Large intestine (tissue), 3 donors: ENCODE data around the gene GALC. TPM values are rescaled to one million over a fixed set of nuclear protein-coding genes. Genes with fewer than 3 reads are reported as not detected.
A peak's percentile ranks its signal among the peaks of the same experiment; 100 is the strongest.

Source experiments
- DNase-seq, 2 donors: peaks; one replicate each; pipeline versions ENCODE4 v3.0.0 to v3.0.0-alpha.2; 2013
- H3K27ac ChIP-seq: one replicate; pipeline ENCODE4 v1.5.1; 2013; ENCODE audit warnings: low read length
- H3K27me3 ChIP-seq: 2 replicates; pipeline ENCODE4 v1.6.1; 2013; ENCODE audit warnings: low read length; ENCODE audit not compliant: control insufficient read depth, insufficient read depth
- H3K36me3 ChIP-seq: 2 replicates; pipeline ENCODE4 v1.6.1; 2013; ENCODE audit warnings: low read length; ENCODE audit not compliant: control insufficient read depth, insufficient read depth
- H3K4me1 ChIP-seq: one replicate; pipeline ENCODE4 v1.6.1; 2013; ENCODE audit warnings: low read length; ENCODE audit not compliant: control insufficient read depth, insufficient read depth
- H3K4me3 ChIP-seq: one replicate; pipeline ENCODE4 v1.5.1; 2013; ENCODE audit warnings: low read length
- H3K9me3 ChIP-seq: one replicate; pipeline ENCODE4 v1.6.1; 2013; ENCODE audit warnings: mild to moderate bottlenecking, low read depth, low read length, moderate library complexity; ENCODE audit not compliant: control insufficient read depth
- WGBS: methylation state at CpG from one replicate; pipeline ENCODE4 v1.1.5; 2013; ENCODE audit warnings: low lambda C conversion rate; ENCODE audit not compliant: insufficient coverage; 5-methylcytosine and 5-hydroxymethylcytosine counted together
- polyA plus RNA-seq: library from polyadenylated mRNA; unstranded; fragments of 120-200 nt; gene quantifications from one replicate; pipeline ENCODE4 v1.2.1, GENCODE V29; 2013

Gene GALC
- polyA plus RNA-seq, 1 donor: 119 TPM

- H3K4me3 ChIP-seq: no peak overlapping the region
- no peaks in the 10 kb centered on the region for H3K27me3 ChIP-seq
- no peaks in the 10 kb centered on the region for H3K9me3 ChIP-seq
- no peak for DNase-seq
- H3K27ac ChIP-seq: no peak overlapping the region
- H3K4me1 ChIP-seq: no peaks in the 10 kb centered on the region
- H3K36me3 ChIP-seq: peaks cover 28% of the 10 kb centered on the region
- WGBS: 100% methylated on average over 3 of the region's 3 CpGs
Observed at GRCh38 chr14:87966816-87967215, 26.2 kb downstream of the GALC start.

DNA sequence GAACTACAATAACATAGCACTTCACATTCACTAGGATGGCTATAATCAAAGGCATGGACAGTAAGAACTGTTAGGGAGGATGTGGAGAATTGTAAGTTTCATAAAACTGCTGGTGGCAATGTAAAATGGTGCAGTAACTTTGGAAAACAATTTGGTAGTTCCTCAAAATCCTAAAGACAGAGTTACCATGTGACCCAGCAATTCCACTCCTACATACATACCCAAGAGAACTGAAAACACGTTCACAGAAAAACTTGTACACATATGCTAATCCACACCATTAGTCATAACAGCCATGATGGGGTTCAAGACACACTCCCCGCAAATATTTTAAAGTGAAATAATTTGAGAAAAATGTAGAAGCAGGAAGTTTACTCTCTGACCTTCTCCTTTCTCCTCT lies 31.7 kb downstream of the GALC start:
- H3K27me3 ChIP-seq: no peaks in the 10 kb centered on the region
- DNase-seq: no peak
- H3K9me3 ChIP-seq: no peaks in the 10 kb centered on the region
- no peaks in the 10 kb centered on the region for H3K4me1 ChIP-seq
- WGBS: 80% methylated on average over 1 of the region's 2 CpGs
- H3K27ac ChIP-seq: no peak overlapping the region
- peaks cover 37% of the 10 kb centered on the region for H3K36me3 ChIP-seq
- H3K4me3 ChIP-seq: no peak overlapping the region

DNA sequence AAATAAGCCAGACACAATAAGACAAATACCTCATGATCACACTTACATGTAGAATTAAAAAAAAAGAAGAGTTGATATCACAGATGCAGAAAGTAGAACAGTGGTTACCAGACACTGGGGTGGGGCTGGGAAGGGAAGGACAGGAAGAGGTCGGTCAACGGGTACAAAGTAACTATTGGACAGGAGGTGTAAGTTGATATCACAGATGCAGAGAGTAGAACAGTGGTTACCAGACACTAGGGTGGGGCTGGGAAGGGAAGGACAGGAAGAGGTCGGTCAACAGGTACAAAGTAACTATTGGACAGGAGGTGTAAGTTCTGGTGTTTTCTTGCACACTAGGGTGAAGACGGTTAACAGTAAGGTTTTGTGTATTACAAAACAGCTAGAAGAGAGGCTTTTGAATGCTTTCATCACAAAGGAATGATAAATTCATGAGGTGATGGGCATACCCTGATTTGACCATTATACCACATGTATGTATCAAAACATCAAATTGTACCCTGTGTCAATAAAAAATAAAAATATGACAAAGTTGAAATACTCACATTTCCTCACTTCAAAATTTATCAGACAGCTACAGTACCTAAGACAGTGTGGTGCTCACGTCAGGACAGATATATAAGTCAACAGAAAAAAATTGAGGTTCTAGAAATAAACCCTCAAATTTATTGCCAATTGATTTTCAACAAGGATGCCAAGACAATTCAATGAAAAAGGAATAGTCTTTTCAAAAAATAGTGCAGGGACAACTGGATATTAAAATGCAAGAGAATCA lies 32.8 kb downstream of the GALC start:
- WGBS: 100% methylated on average over 1 of the region's 5 CpGs

DNA sequence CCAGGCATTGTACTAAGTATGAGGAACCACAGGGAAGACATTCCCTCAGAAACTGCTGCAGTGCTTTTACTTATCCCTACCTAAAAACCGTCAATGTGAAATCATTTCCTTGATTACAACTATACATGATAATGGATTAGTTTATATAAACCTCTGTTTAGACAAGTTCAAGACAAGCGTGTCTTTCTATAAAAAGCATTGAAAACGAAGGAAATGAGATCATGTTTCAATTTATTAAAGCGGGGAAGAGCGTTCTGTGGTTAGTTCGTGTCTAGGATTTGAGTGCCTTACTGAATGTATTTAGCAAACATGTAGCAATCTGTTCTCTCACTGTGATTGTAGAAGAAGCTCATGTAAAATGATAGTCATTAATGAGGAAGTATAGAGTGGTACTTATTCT lies 37.5 kb downstream of the GALC start:
- H3K4me1 ChIP-seq: no peaks in the 10 kb centered on the region
- no peaks in the 10 kb centered on the region for H3K27me3 ChIP-seq
- no peaks in the 10 kb centered on the region for H3K9me3 ChIP-seq
- H3K36me3 ChIP-seq: peaks cover 31% of the 10 kb centered on the region
- H3K4me3 ChIP-seq: no peak overlapping the region
- no peak overlapping the region for H3K27ac ChIP-seq
- DNase-seq: no peak
- 95% methylated on average over 6 of the region's 6 CpGs for WGBS

More for the DNA sequence above, 32.8 kb downstream of the GALC start:
- H3K4me1 ChIP-seq: no peaks in the 10 kb centered on the region
- no peaks in the 10 kb centered on the region for H3K9me3 ChIP-seq
- DNase-seq: no peak
- H3K27ac ChIP-seq: no peak overlapping the region
- H3K4me3 ChIP-seq: no peak overlapping the region
- peaks cover 45% of the 10 kb centered on the region for H3K36me3 ChIP-seq
- H3K27me3 ChIP-seq: no peaks in the 10 kb centered on the region

DNA sequence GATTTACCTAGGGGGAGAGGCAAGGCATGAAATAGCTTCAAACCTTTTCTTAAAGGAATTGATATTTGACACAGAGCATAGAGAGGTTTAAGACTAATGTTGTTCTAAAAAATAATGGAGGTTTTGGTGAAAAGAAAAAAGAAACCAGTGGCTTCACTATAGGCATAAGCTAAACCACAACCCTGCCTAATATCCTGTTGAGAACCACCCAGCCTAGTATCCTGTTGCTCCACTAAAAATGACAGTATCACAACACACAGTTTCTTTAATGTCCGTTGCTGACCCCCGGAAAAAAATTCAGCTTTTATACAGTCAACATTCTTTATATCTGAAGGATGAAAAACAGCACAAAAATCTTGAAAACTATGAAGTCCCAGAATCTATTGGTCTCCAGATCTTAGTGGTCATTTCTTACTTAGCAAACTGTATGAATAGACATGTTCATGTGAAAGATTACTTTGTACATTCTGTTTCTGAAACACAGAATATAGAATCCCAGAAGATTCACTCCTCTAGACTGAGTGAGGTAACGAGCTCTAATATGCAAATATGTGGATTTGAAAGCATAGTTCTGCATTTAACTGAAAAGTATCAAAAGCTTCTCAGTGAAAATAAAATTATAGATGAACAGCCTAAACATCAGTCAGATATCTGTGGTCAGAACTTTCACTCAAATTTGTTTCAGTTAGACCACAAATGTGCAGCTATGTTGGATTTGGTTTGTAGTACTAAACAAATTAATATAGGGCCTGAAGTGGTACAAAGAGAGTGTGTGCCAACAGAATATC lies 40.5 kb downstream of the GALC start:
- WGBS: no CpG with 5 or more reads among the region's 3 CpGs
- H3K36me3 ChIP-seq: peaks cover 39% of the 10 kb centered on the region
- H3K27ac ChIP-seq: no peak overlapping the region
- H3K27me3 ChIP-seq: no peaks in the 10 kb centered on the region
- no peak for DNase-seq
- no peaks in the 10 kb centered on the region for H3K4me1 ChIP-seq
- no peaks in the 10 kb centered on the region for H3K9me3 ChIP-seq
- H3K4me3 ChIP-seq: no peak overlapping the region

DNA sequence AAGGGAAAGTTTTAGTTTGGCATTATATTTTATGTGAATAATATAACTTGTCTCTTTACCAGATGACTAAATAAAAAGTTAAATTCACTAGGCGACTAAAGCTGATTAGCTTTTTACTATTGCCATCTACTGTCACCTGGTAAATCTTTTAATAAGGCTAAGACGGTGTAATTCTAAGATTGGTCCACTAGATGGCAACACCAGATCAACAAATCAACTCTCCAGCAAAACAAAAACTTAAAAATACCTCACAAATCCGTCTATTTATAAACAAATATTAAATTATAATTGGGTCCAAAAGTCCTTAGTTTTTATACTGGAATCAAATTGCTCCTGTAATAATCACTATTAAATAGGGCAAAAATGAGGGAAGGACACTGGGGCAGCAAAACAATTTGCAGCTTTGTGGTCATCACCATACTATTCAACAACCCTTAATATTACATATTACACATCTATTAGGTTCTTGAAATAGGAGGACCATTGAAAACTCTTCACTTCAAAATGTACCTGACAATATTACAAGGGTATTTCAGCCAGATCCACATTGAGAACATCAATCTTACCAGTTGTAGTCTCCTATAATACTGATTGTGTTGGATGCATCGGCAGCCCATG lies 47.9 kb downstream of the GALC start:
- Histone ChIP-seq H3K4me1 (no peaks in the 10 kb centered on the region), H3K27ac (no peak overlapping the region), H3K27me3 (no peaks in the 10 kb centered on the region), H3K4me3 (no peak overlapping the region), H3K36me3 (peaks cover 69% of the 10 kb centered on the region), H3K9me3 (no peaks in the 10 kb centered on the region)
- peak in 1 of 2 donors; percentile 26 for DNase-seq
- WGBS: 40% methylated on average over 3 of the region's 4 CpGs

GRCh38 chr14:87940894-87941293 lies 52.1 kb downstream of the GALC start:
- WGBS: 100% methylated on average over 1 of the region's 2 CpGs
- Histone ChIP-seq H3K9me3 (no peaks in the 10 kb centered on the region), H3K27ac (no peak overlapping the region), H3K4me1 (no peaks in the 10 kb centered on the region), H3K4me3 (no peak overlapping the region), H3K36me3 (peaks cover 55% of the 10 kb centered on the region), H3K27me3 (no peaks in the 10 kb centered on the region)
- DNase-seq: no peak

DNA sequence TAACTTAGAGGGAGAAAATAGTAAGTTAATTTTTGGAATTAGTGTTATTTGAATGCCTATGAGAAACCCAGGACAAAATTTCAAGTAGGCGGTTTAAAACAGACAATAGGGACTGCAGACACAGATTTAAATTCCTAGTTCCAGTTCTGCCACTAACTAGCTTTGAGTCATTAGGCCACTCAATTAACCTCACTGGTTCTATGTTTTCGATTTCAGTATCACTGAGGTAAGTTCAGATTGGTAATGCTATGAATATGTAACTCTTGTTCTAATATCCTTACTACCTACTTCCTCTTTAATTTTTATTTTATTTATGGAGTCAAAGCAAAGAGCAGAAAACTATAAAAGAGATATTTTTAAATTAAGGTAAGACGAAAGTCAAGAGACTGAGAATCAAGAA lies 52.6 kb downstream of the GALC start:
- Histone ChIP-seq H3K27me3 (no peaks in the 10 kb centered on the region), H3K36me3 (peaks cover 52% of the 10 kb centered on the region), H3K9me3 (no peaks in the 10 kb centered on the region), H3K4me1 (no peaks in the 10 kb centered on the region), H3K27ac (no peak overlapping the region), H3K4me3 (no peak overlapping the region)
- no peak for DNase-seq
- 93% methylated on average over 2 of the region's 3 CpGs for WGBS

DNA sequence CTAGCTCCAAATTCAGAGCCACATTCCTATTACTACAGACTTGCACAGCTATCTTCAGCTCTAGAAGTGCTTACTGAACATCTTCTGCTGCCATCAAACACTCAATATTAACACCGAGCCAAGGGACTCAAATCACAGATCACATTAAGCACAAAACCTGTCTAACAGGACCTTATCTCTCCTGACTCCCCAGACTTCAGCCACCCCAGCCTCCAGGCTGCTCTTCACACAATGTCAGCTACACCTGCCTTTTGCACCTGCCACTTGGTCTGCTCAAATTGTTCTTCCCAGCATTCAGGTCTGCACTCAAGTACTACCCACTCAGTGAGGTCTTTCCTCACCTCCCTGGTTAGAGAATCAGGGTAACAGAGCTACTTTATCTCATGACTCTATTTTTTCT lies 57.1 kb downstream of the GALC start:
- H3K9me3 ChIP-seq: no peaks in the 10 kb centered on the region
- H3K36me3 ChIP-seq: peaks cover 27% of the 10 kb centered on the region
- no peaks in the 10 kb centered on the region for H3K27me3 ChIP-seq
- no peaks in the 10 kb centered on the region for H3K4me1 ChIP-seq
- H3K4me3 ChIP-seq: no peak overlapping the region
- WGBS: no CpG with 5 or more reads among the region's 1 CpG
- DNase-seq: peak; percentile 21 to 55
- no peak overlapping the region for H3K27ac ChIP-seq

- Histone ChIP-seq H3K9me3 (no peaks in the 10 kb centered on the region), H3K4me1 (no peaks in the 10 kb centered on the region), H3K36me3 (peaks cover 24% of the 10 kb centered on the region), H3K27ac (no peak overlapping the region), H3K27me3 (no peaks in the 10 kb centered on the region), H3K4me3 (no peak overlapping the region)
- no peak for DNase-seq
- WGBS: 100% methylated on average over 1 of the region's 5 CpGs
Observed at GRCh38 chr14:87935081-87935828, 57.7 kb downstream of the GALC start.
